Stimulated activated CD4-positive, alpha-beta T cell treated with anti-CD3 and anti-CD28 coated beads, Interleukin-4, amount 100 ng/mL, for 24 hours (primary cell): ENCODE measurements around the gene BAG2.

ENCODE experiments used
- DNase-seq: peaks from one replicate; pipeline ENCODE4 v3.0.0-alpha.2; 2020

BAG2 gene

GRCh38 chr6:57177545-57178265 lies 5.6 kb downstream of the BAG2 start:
- no peak for DNase-seq

- no peak for DNase-seq
Measured at GRCh38 chr6:57180596-57180995, 8.5 kb downstream of the BAG2 start.

- no peak for DNase-seq
Measured at GRCh38 chr6:57182017-57182432, 9.9 kb downstream of the BAG2 start.

GRCh38 chr6:57183336-57183735 lies 11.2 kb downstream of the BAG2 start:
- DNase-seq: no peak

GRCh38 chr6:57190140-57190539 lies 18.0 kb downstream of the BAG2 start:
- DNase-seq: no peak

GRCh38 chr6:57193177-57193576 lies 21.1 kb downstream of the BAG2 start:
- no peak for DNase-seq

GRCh38 chr6:57195457-57195856 lies 23.3 kb downstream of the BAG2 start:
- no peak for DNase-seq

- DNase-seq: no peak
Measured at GRCh38 chr6:57198926-57199636, 27.0 kb downstream of the BAG2 start.

GRCh38 chr6:57201718-57202117 lies 29.6 kb downstream of the BAG2 start:
- no peak for DNase-seq

- no peak for DNase-seq
Measured at GRCh38 chr6:57205550-57206328, 33.6 kb downstream of the BAG2 start.

GRCh38 chr6:57207141-57207540 lies 35.0 kb downstream of the BAG2 start:
- no peak for DNase-seq

- DNase-seq: no peak
Measured at GRCh38 chr6:57207872-57208271, 35.7 kb downstream of the BAG2 start.

- DNase-seq: no peak
Measured at GRCh38 chr6:57209030-57209429, 36.9 kb downstream of the BAG2 start.

GRCh38 chr6:57210060-57210459 lies 37.9 kb downstream of the BAG2 start:
- DNase-seq: no peak

GRCh38 chr6:57215260-57215659 lies 43.1 kb downstream of the BAG2 start:
- no peak for DNase-seq

- DNase-seq: no peak
Measured at GRCh38 chr6:57216235-57217101, 44.3 kb downstream of the BAG2 start.

GRCh38 chr6:57217270-57217669 lies 45.1 kb downstream of the BAG2 start:
- no peak for DNase-seq

GRCh38 chr6:57220083-57220703 lies 48.1 kb downstream of the BAG2 start:
- no peak for DNase-seq

- peak; percentile 43 for DNase-seq
Measured at GRCh38 chr6:57221191-57221935, 49.2 kb downstream of the BAG2 start.

- DNase-seq: peak; percentile 80
Measured at GRCh38 chr6:57221936-57222742, 50.0 kb downstream of the BAG2 start, which contains the start of gene RAB23. RAB23 (minus strand) TSS chr6:57222307; CDS start chr6:57210380, 11,927 bp downstream.

GRCh38 chr6:57222743-57223077 lies 50.6 kb downstream of the BAG2 start:
- DNase-seq: no peak
